ENCODE measurements around the gene RRP12.
A peak's percentile ranks its signal among the peaks of the same experiment; 100 is the strongest.
"Not testable (repeated sequence)": the region's sequence is repeated elsewhere in the genome, so short reads cannot be mapped to it uniquely, and the experiment has no call there.

Gene RRP12

GRCh38 chr10:97427571-97428179, 26.5 kb upstream of the RRP12 start:
- Histone ChIP-seq H3K4me3 (peak overlapping the region; percentile 72 to 99), H3K36me3 (peaks cover 18 to 35% (median 26%) of the 10 kb centered on the region in 3 donors), H3K27me3 (no peaks in the 10 kb centered on the region), H3K9me3 (no peaks in the 10 kb centered on the region), H3K4me1 (peaks cover 0 to 31% (median 26%) of the 10 kb centered on the region in 4 donors), H3K27ac (peak overlapping the region in 1 of 2 donors; percentile 82)
- TF ChIP-seq, protein P1, sequence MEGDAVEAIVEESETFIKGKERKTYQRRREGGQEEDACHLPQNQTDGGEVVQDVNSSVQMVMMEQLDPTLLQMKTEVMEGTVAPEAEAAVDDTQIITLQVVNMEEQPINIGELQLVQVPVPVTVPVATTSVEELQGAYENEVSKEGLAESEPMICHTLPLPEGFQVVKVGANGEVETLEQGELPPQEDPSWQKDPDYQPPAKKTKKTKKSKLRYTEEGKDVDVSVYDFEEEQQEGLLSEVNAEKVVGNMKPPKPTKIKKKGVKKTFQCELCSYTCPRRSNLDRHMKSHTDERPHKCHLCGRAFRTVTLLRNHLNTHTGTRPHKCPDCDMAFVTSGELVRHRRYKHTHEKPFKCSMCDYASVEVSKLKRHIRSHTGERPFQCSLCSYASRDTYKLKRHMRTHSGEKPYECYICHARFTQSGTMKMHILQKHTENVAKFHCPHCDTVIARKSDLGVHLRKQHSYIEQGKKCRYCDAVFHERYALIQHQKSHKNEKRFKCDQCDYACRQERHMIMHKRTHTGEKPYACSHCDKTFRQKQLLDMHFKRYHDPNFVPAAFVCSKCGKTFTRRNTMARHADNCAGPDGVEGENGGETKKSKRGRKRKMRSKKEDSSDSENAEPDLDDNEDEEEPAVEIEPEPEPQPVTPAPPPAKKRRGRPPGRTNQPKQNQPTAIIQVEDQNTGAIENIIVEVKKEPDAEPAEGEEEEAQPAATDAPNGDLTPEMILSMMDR (IDR thresholded peaks at IDR 0.05): no peak
- intact Hi-C loops (cut with DNase I; ENCODE audit: low total_unique reads): no loop called here
- DNase-seq: no peak

GRCh38 chr10:97426776-97427570, 25.8 kb upstream of the RRP12 start:
- no peaks in the 10 kb centered on the region for H3K27me3 ChIP-seq
- peak overlapping the region; percentile 79 to 82 for H3K27ac ChIP-seq
- no peaks in the 10 kb centered on the region for H3K9me3 ChIP-seq
- peak overlapping the region; percentile 72 to 99 for H3K4me3 ChIP-seq
- peaks cover 0 to 31% (median 26%) of the 10 kb centered on the region in 4 donors for H3K4me1 ChIP-seq
- intact Hi-C loops (cut with DNase I; ENCODE audit: low total_unique reads): no loop called here
- TF ChIP-seq, protein P1 (IDR thresholded peaks at IDR 0.05): no peak
- peaks cover 15 to 32% (median 22%) of the 10 kb centered on the region in 3 donors for H3K36me3 ChIP-seq
- DNase-seq: no peak

- Histone ChIP-seq H3K4me1 (peaks cover 0 to 31% (median 26%) of the 10 kb centered on the region in 4 donors), H3K36me3 (peaks cover 7 to 24% (median 14%) of the 10 kb centered on the region in 3 donors), H3K9me3 (no peaks in the 10 kb centered on the region), H3K27ac (peak within 1 kb of the TSS; percentile 79 to 82), H3K27me3 (no peaks in the 10 kb centered on the region), H3K4me3 (peak within 1 kb of the TSS; percentile 72 to 99)
- intact Hi-C loops (cut with DNase I; ENCODE audit: low total_unique reads): no loop called here
- peak; percentile 92 to 99 for DNase-seq
- TF ChIP-seq, protein P1 (IDR thresholded peaks at IDR 0.05): peak; percentile 49 to 59
Measured at GRCh38 chr10:97425964-97426775, 25.0 kb upstream of the RRP12 start, which contains the start of gene PGAM1. PGAM1 (plus strand) TSS chr10:97426191; CDS start chr10:97426308, 117 bp downstream.

GRCh38 chr10:97423757-97424098, 22.6 kb upstream of the RRP12 start:
- peaks cover 0 to 30% (median 25%) of the 10 kb centered on the region in 4 donors for H3K4me1 ChIP-seq
- H3K27ac ChIP-seq; H3K27me3 ChIP-seq; DNase-seq; H3K4me3 ChIP-seq; H3K36me3 ChIP-seq; H3K9me3 ChIP-seq; intact Hi-C loops (cut with DNase I; ENCODE audit: low total_unique reads): not testable (repeated sequence)

DNA sequence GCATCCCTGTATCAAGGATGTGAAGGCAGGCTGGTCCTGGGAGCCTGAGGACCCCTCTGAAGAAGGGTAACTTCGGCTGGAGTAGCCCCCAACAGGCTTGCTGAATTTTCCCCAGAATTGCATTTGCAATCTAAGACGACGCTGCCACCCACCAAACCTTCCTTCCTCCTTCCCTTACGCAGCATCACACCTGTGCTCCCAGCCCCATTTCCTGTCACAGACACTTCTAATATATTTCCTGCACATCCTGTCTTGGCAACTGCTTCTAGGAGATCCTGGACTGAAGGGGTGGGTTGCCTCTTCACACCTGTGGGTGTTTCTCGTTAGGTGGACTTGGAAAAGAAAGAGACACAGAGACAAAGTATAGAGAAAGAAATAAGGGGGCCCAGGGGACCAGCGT, 15.4 kb upstream of the RRP12 start:
- H3K36me3 ChIP-seq: no peaks in the 10 kb centered on the region
- no peak for DNase-seq
- no peaks in the 10 kb centered on the region for H3K4me1 ChIP-seq
- TF ChIP-seq, protein P1 (IDR thresholded peaks at IDR 0.05): no peak
- H3K27ac ChIP-seq: no peak overlapping the region
- H3K4me3 ChIP-seq: no peak overlapping the region
- no peaks in the 10 kb centered on the region for H3K27me3 ChIP-seq
- no peaks in the 10 kb centered on the region for H3K9me3 ChIP-seq
- intact Hi-C loops (cut with DNase I; ENCODE audit: low total_unique reads): no loop called here

Measured in tibial artery (tissue), 4 donors.